GM21576 (cell line): ENCODE data around the gene DPY19L1.
A peak's percentile ranks its signal among the peaks of the same experiment; 100 is the strongest.
"Not testable (repeated sequence)": the region's sequence is repeated elsewhere in the genome, so short reads cannot be mapped to it uniquely, and the experiment has no call there.

Experiments used
- ATAC-seq: cut with Tn5 transposase; IDR thresholded peaks from one replicate; pipeline ENCODE4 v1.9.1; 2021; ENCODE audit warnings: mild to moderate bottlenecking, moderate library complexity; ENCODE audit not compliant: unreplicated experiment

DPY19L1 gene

GRCh38 chr7:34991938-34992840 lies 45.1 kb downstream of the DPY19L1 start:
- ATAC-seq: peak; percentile 47

- ATAC-seq: not testable (repeated sequence)
Measured at GRCh38 chr7:34988442-34989125, 48.7 kb downstream of the DPY19L1 start.

GRCh38 chr7:34985155-34985554 lies 52.1 kb downstream of the DPY19L1 start:
- ATAC-seq: not testable (repeated sequence)

GRCh38 chr7:34984140-34984539 lies 53.1 kb downstream of the DPY19L1 start:
- not testable (repeated sequence) for ATAC-seq

GRCh38 chr7:34982371-34983019 lies 54.8 kb downstream of the DPY19L1 start:
- no peak for ATAC-seq

- not testable (repeated sequence) for ATAC-seq
Measured at GRCh38 chr7:34979124-34979523, 58.2 kb downstream of the DPY19L1 start.

DNA sequence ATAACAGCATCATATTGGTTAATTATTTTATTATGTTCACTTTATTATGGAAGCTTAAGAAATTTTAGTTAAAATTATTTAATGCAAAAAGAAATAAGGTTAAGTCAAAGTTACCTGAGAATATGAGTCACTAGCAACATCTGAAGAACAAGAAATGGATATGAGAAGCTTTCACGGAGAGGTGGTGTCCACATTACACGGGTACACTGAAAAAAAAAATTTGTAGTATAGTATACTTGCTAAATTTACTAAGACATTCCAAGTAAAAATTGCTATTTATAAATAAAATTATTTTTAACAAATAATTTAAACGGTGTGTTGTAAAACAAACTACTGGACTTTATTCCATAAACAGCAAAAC lies 63.9 kb downstream of the DPY19L1 start:
- ATAC-seq: no peak

- peak; percentile 69 for ATAC-seq
Measured at GRCh38 chr7:34972739-34973399, 64.4 kb downstream of the DPY19L1 start.

GRCh38 chr7:34967818-34968217 lies 69.5 kb downstream of the DPY19L1 start:
- not testable (repeated sequence) for ATAC-seq

DNA sequence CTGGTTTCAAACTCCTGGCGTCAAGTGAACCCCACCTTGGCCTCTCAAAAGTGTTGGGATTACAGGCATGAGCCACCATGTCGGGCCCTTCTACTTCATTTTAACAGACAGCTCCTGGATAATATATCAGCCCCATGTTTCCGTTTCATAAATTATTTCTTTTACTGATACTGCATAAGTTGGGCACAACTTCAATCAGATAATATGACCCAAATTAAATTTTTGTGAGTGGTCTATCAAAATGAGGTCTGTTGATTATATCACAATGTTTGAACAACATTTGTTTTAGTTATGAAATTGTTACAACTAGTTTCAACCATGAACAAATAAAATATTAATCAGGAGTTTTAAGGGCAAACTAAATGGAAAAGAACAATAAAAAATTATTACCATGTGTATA lies 70.8 kb downstream of the DPY19L1 start:
- ATAC-seq: not testable (repeated sequence)

DNA sequence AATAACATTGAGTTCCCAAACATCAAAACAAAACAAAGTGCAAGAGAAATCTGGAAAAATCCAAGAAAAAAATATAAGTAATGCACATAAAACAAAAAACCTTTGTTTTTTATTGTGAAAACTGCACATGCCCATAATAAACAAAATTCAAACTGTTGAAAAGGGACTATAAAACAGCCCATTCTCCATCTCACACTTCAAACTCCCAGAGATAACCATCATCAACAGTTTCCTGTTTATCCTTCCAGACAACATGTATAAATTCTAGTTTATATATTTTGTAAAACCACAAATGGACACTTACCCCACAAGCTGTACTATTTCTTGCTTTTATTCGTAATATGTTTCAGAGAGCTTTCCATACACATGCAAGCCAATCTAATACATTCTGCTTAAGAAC lies 79.3 kb downstream of the DPY19L1 start:
- ATAC-seq: no peak

DNA sequence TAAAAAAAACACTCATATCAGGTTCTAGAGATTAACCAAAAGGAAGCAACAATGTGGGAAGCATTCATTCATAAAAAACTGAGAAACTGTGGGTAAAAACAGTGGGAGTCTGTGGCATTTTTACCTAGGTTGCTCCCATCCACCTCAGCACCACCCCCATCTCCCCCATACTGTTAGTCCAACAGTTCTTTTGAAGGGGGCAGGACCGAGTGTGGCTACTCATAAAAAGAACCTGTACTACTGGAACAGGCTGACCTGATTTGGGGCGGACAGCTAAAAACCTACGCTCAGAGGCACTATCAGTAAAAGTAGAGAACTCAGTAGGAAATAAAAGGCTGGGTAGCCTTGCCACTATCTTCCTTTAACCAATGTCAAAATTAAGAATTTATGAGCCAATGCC lies 84.5 kb downstream of the DPY19L1 start:
- ATAC-seq: no peak

DNA sequence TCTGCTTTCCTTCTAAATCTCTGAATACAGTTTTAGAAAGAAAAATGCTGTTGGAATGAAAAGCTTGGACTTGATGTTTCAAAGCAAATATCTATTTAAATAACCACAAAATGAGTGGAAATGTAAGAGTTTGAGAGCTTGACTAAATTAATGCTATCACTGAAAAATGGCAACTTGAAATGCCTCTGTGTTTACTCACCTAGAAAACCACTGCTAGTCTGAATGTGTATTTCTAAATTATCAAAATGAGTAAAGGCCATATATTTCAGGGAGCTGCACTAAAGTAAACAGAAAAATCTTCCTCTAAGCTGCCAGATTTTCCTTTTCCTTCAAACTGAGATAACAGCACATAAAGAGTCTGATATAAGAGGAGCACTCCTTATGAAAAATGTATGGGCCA lies 87.9 kb downstream of the DPY19L1 start:
- no peak for ATAC-seq

GRCh38 chr7:34947427-34947826 lies 89.9 kb downstream of the DPY19L1 start:
- ATAC-seq: not testable (repeated sequence)

DNA sequence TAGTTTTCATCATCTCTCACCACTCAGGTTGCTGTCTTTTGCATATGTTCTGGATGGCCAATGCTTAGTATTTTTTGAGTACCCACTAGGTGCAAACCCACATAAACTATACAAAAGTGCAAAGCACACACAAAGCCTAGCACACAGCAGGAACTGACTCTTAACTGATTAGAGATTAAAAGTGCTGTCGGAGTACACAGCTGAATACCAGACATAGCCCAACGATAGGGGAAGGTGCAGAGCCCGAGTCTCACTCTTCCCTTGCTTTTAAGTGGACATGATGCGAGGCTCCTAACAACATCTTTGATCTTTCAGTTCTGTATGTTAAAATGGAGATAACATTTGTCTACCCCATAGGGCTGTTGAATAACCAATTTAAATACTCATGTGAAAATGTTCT lies 90.8 kb downstream of the DPY19L1 start:
- ATAC-seq: no peak

DNA sequence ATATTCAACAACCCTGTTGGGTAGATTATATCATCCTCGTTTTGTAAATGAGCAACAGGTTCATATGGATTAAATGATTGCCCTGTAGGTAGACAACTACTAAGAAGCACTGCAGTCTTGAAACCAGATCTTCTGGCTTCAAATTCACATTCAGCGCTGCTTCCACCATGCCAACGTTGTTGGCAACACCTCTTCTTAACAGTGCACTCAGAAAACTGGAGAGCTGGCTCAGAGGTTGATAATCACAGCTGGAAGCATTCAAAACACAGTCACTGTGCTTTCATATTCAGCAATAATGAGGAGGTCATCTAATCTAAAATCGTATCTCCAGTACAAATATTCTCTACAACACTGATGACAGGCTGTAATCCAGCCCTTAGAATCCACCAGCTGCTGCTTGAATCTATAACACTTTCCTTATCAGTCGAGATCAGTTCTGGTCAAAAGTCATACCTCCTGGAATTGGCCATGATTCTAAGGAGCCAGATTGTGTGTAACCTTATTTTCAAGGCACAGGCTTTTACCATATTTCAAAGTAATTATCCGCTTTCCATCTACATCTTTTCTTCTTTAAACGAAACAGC lies 91.3 kb downstream of the DPY19L1 start:
- ATAC-seq: not testable (repeated sequence)

DNA sequence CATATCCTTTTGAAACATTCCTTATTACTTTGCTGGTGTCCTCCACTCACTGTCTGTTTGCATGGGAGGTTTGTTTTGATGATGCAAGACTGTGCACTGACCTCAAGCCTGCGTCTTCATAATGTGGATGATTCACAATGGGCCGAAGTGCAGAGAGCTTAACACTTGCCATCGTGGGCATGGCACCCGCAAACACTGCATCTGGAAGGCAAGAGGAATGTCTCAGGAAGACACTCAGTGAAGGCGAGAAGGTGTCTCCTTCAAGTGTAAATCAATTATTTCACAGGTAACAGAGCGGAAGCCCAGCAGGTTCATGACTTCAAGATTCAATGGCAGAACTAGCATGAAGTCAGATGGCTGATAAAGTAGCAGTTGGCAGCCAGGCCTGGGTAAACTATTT lies 98.1 kb downstream of the DPY19L1 start:
- no peak for ATAC-seq

DNA sequence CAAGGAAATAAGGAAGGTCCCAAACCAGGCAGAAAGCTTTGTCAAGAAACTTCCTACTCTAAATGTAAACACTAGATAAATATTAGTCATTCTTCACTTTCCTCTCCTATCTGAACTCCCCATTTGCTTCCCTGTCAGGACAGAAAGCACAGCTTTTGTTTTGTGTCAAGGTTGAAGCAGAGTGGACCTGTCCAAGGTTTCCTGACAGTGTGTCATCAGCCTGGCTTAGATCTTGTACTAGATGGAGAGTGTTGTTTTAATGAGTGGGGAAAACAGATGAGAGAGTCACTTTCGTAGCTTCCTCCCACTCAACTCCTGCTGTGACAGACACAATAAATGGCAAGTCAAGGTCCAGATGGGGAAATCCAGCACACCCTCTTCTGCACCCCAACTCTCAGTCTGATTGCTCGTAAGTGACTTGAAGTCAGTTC lies 101.5 kb downstream of the DPY19L1 start:
- not testable (repeated sequence) for ATAC-seq

GRCh38 chr7:34931739-34932138 lies 105.5 kb downstream of the DPY19L1 start:
- ATAC-seq: no peak

GRCh38 chr7:34929783-34930182 lies 107.5 kb downstream of the DPY19L1 start:
- not testable (repeated sequence) for ATAC-seq

- ATAC-seq: no peak
Measured at GRCh38 chr7:34928560-34928959, 108.7 kb downstream of the DPY19L1 start.
